ENCODE measurements around the gene TAF15. TPM values are rescaled to one million over a fixed set of nuclear protein-coding genes. Genes with fewer than 3 reads are reported as not detected.

The TAF15 gene
- polyA plus RNA-seq, 1 experiment: 51.6 TPM

DNA sequence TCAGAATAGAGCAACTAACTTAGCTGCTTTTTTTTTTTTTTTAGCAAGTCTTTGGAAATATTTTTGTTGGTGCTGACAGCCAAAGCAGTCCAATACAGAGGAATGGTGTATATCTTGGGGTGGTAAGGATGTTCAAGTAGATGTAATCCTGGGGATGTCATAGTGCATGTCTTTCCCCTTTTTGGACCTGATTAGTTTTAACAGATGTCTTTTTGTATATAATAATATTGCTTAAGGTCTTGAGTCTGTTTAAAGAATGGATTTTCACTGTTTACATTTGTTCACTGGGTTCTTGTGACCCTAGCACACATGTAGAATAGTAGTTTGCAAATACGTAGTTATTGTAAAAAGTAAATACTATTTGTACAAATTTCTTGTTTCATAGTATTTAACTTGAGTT lies 7.9 kb downstream of the TAF15 start:
- POLR2A ChIA-PET: interaction anchor here (0.6 to 2.0 kb wide), 3 partner anchors 8 to 238 kb away, joined by 3 to 8 read pairs (median 3); partner anchors contain the start of gene TAF15
- H3K27ac ChIP-seq (ENCODE audit: low read depth, low read length): no peak overlapping the region
- peak; percentile 57 for DNase-seq (ENCODE audit: low read depth, low spot score)
- H3K27me3 ChIP-seq (ENCODE audit: control insufficient read depth, insufficient read depth, low read length): no peaks in the 10 kb centered on the region
- no peak overlapping the region for H3K4me3 ChIP-seq (ENCODE audit: low read depth, low read length)
- CTCF ChIA-PET: interaction anchor here (0.7 to 3.0 kb wide), 6 partner anchors 9 to 138 kb away, joined by 3 to 27 read pairs (median 14); partner anchors contain the start of gene TAF15
- no peaks in the 10 kb centered on the region for H3K9me3 ChIP-seq (ENCODE audit: control insufficient read depth, insufficient read depth, low read length)
- TF ChIP-seq, protein P1, sequence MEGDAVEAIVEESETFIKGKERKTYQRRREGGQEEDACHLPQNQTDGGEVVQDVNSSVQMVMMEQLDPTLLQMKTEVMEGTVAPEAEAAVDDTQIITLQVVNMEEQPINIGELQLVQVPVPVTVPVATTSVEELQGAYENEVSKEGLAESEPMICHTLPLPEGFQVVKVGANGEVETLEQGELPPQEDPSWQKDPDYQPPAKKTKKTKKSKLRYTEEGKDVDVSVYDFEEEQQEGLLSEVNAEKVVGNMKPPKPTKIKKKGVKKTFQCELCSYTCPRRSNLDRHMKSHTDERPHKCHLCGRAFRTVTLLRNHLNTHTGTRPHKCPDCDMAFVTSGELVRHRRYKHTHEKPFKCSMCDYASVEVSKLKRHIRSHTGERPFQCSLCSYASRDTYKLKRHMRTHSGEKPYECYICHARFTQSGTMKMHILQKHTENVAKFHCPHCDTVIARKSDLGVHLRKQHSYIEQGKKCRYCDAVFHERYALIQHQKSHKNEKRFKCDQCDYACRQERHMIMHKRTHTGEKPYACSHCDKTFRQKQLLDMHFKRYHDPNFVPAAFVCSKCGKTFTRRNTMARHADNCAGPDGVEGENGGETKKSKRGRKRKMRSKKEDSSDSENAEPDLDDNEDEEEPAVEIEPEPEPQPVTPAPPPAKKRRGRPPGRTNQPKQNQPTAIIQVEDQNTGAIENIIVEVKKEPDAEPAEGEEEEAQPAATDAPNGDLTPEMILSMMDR (IDR thresholded peaks at IDR 0.05; ENCODE audit: low read depth, low read length): no peak

DNA sequence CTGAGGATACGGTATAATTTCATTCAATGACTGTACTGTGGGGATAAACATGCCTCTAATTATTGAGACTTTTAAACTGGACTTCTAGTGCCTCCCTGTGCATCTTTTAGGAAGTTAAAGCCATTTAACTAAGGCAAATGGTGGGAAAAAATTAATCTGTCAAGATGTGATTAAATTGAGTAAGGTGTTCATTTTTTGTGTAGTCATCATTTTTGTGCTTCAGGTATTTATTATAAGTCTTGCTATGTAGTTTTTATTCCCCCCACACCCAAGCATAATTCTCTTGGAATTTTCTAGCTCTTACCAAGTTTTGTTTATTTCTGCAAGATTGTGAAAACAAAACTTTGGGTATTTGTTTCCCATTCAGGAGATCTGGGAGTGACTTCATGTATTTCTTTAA lies 10.2 kb downstream of the TAF15 start:
- DNase-seq (ENCODE audit: low read depth, low spot score): no peak
- H3K9me3 ChIP-seq (ENCODE audit: control insufficient read depth, insufficient read depth, low read length): no peaks in the 10 kb centered on the region
- TF ChIP-seq, protein P1 (IDR thresholded peaks at IDR 0.05; ENCODE audit: low read depth, low read length): no peak
- H3K27me3 ChIP-seq (ENCODE audit: control insufficient read depth, insufficient read depth, low read length): no peaks in the 10 kb centered on the region
- H3K4me3 ChIP-seq (ENCODE audit: low read depth, low read length): no peak overlapping the region
- CTCF ChIA-PET: interaction anchor here (0.6 to 2.3 kb wide), 8 partner anchors 11 to 72 kb away, joined by 5 to 15 read pairs (median 7); partner anchors contain the start of gene TAF15
- no peak overlapping the region for H3K27ac ChIP-seq (ENCODE audit: low read depth, low read length)
- POLR2A ChIA-PET: interaction anchor here (1.2 kb wide), 1 partner anchor 10 kb away, joined by 4 read pairs; the partner anchor contains the start of gene TAF15

DNA sequence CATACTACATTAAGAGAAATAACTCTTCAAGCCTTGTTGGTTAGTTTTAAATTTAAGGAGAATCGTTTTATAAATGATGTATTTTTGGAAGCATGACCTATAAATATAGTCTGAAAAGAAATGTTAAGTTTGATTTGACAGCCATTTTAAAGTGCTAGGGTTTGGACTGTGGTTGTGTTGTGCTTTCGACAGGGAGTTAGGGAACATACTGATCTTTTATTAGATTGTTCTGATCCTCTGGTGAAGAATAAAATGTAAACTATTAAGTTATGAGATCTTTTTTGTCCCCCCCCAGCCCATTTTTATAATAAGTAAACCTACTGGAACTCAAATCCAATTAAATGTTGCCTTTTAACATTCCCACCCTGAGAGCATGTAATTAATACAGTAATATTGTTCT lies 12.0 kb downstream of the TAF15 start:
- no peaks in the 10 kb centered on the region for H3K27me3 ChIP-seq (ENCODE audit: control insufficient read depth, insufficient read depth, low read length)
- no peak overlapping the region for H3K27ac ChIP-seq (ENCODE audit: low read depth, low read length)
- ChIA-PET POLR2A (no interaction called here), CTCF (interaction anchor here (0.6 to 1.4 kb wide), 2 partner anchors 17 to 27 kb away, joined by 3 to 7 read pairs; no protein-coding TSS in a partner anchor)
- DNase-seq (ENCODE audit: low read depth, low spot score): no peak
- H3K9me3 ChIP-seq (ENCODE audit: control insufficient read depth, insufficient read depth, low read length): no peaks in the 10 kb centered on the region
- TF ChIP-seq, protein P1 (IDR thresholded peaks at IDR 0.05; ENCODE audit: low read depth, low read length): no peak
- no peak overlapping the region for H3K4me3 ChIP-seq (ENCODE audit: low read depth, low read length)

DNA sequence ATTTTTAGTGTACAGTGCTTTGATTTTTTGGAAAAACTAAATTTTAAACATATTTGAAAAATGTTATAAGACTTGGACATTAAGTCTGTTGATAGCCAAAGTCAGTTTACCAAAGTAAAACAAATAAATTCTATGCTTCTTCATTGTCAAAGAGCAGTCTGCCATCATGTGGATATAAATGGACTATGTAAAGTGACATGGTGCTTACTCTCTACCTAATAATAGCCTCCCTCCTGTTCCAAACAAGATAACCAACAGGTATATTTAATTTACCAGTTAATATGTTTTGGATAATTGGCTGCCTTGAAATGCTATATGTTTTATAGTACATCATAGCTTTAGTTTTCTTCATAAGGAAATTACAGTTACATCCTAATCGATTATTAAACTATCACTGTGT lies 15.9 kb downstream of the TAF15 start:
- Histone ChIP-seq H3K27me3 (ENCODE audit: control insufficient read depth, insufficient read depth, low read length) (no peaks in the 10 kb centered on the region), H3K27ac (ENCODE audit: low read depth, low read length) (no peak overlapping the region), H3K4me3 (ENCODE audit: low read depth, low read length) (no peak overlapping the region), H3K9me3 (ENCODE audit: control insufficient read depth, insufficient read depth, low read length) (no peaks in the 10 kb centered on the region)
- TF ChIP-seq, protein P1 (IDR thresholded peaks at IDR 0.05; ENCODE audit: low read depth, low read length): no peak
- CTCF ChIA-PET: no interaction called here
- DNase-seq (ENCODE audit: low read depth, low spot score): no peak
- POLR2A ChIA-PET: no interaction called here

DNA sequence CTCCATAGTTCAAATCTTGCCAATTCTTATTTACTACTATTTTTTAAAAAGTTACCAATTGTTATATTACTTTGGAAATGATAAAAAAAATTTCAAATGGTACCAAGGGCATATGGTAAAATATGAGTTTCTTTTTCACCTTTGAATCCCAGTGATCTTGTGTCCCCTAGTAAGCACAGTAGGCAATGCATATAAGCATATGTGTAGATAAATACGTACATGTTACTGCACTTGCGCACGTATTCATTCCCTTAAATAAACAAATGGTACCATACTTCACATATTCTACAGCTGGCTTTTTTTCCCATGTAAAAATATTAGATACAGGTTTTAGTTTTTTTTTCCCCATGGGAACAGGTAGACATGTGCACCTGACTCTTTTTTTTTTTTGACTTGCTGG lies 31.8 kb downstream of the TAF15 start:
- ChIA-PET CTCF (interaction anchor here (0.6 to 2.6 kb wide), 7 partner anchors 8 to 646 kb away, joined by 3 to 14 read pairs (median 3); no protein-coding TSS in a partner anchor), POLR2A (interaction anchor here (0.5 to 1.9 kb wide), 5 partner anchors 32 to 1316 kb away, joined by 3 to 5 read pairs (median 3); partner anchors contain the start of gene TAF15)
- H3K9me3 ChIP-seq (ENCODE audit: control insufficient read depth, insufficient read depth, low read length): no peaks in the 10 kb centered on the region
- H3K27me3 ChIP-seq (ENCODE audit: control insufficient read depth, insufficient read depth, low read length): no peaks in the 10 kb centered on the region
- H3K4me3 ChIP-seq (ENCODE audit: low read depth, low read length): no peak overlapping the region
- TF ChIP-seq, protein P1 (IDR thresholded peaks at IDR 0.05; ENCODE audit: low read depth, low read length): no peak
- DNase-seq (ENCODE audit: low read depth, low spot score): no peak
- H3K27ac ChIP-seq (ENCODE audit: low read depth, low read length): no peak overlapping the region

Measured in AG04450 (cell line).